ENCODE results near the gene FANCD2OS.
"Not testable (repeated sequence)": the region's sequence is repeated elsewhere in the genome, so short reads cannot be mapped to it uniquely, and the experiment has no call there.

The FANCD2OS gene

GRCh38 chr3:10108091-10108490 lies at the start of gene FANCD2OS:
Gene FANCD2OS, minus strand, starts transcription at chr3:10108255. Its CDS starts 3,481 bp downstream, at chr3:10104774.
- DNase-seq: no peak

- no peak for DNase-seq
These were observed 49.0 kb upstream of the FANCD2OS start for GRCh38 chr3:10157031-10157430.

GRCh38 chr3:10155658-10156057 lies 47.6 kb upstream of the FANCD2OS start:
- DNase-seq: no peak

- no peak for DNase-seq
These were observed 47.0 kb upstream of the FANCD2OS start for GRCh38 chr3:10155123-10155472.

- no peak for DNase-seq
These were observed 46.5 kb upstream of the FANCD2OS start for GRCh38 chr3:10154335-10155122.

- DNase-seq: no peak
These were observed 42.9 kb upstream of the FANCD2OS start for GRCh38 chr3:10150987-10151386.

GRCh38 chr3:10149226-10149625 lies 41.2 kb upstream of the FANCD2OS start:
- no peak for DNase-seq

- DNase-seq: no peak
These were observed 37.6 kb upstream of the FANCD2OS start for GRCh38 chr3:10145685-10146084.

- no peak for DNase-seq
These were observed 34.9 kb upstream of the FANCD2OS start for GRCh38 chr3:10142707-10143560.

GRCh38 chr3:10140996-10141546 lies 33.0 kb upstream of the FANCD2OS start:
- DNase-seq: no peak

GRCh38 chr3:10137178-10137577 lies 29.1 kb upstream of the FANCD2OS start:
- no peak for DNase-seq

GRCh38 chr3:10136426-10137005 lies 28.5 kb upstream of the FANCD2OS start:
- DNase-seq: no peak

- not testable (repeated sequence) for DNase-seq
These were observed 27.8 kb upstream of the FANCD2OS start for GRCh38 chr3:10135872-10136271.

- no peak for DNase-seq
These were observed 14.7 kb upstream of the FANCD2OS start for GRCh38 chr3:10122724-10123123.

- no peak for DNase-seq
These were observed 13.0 kb upstream of the FANCD2OS start for GRCh38 chr3:10121064-10121463.

- DNase-seq: no peak
These were observed 11.3 kb upstream of the FANCD2OS start for GRCh38 chr3:10119376-10119775.

- DNase-seq: no peak
These were observed 8.9 kb upstream of the FANCD2OS start for GRCh38 chr3:10116928-10117327.

GRCh38 chr3:10116138-10116460 lies 8.0 kb upstream of the FANCD2OS start:
- no peak for DNase-seq

GRCh38 chr3:10115326-10116137 lies 7.5 kb upstream of the FANCD2OS start, which contains the start of gene BRK1:
Gene BRK1, plus strand, starts transcription at chr3:10115675. Its CDS starts 27 bp downstream, at chr3:10115702.
- DNase-seq: no peak

GRCh38 chr3:10106919-10107318 lies 1.1 kb downstream of the FANCD2OS start:
- DNase-seq: no peak

GRCh38 chr3:10099041-10099440 lies 9.0 kb downstream of the FANCD2OS start:
- DNase-seq: no peak

- DNase-seq: no peak
These were observed 14.4 kb downstream of the FANCD2OS start for GRCh38 chr3:10093678-10094077.

- not testable (repeated sequence) for DNase-seq
These were observed 16.7 kb downstream of the FANCD2OS start for GRCh38 chr3:10091387-10091786.
